HG03342 (cell line): ENCODE results near the gene PITPNM2.

Source experiments
- ATAC-seq: cut with Tn5 transposase; IDR thresholded peaks from one replicate; pipeline ENCODE4 v1.9.1; 2021; ENCODE audit warnings: mild to moderate bottlenecking, moderate library complexity; ENCODE audit not compliant: unreplicated experiment

PITPNM2 gene

GRCh38 chr12:123145211-123145610, 5.7 kb downstream of the PITPNM2 start:
- no peak for ATAC-seq

GRCh38 chr12:123143736-123144461, 7.0 kb downstream of the PITPNM2 start:
- ATAC-seq = no peak

DNA sequence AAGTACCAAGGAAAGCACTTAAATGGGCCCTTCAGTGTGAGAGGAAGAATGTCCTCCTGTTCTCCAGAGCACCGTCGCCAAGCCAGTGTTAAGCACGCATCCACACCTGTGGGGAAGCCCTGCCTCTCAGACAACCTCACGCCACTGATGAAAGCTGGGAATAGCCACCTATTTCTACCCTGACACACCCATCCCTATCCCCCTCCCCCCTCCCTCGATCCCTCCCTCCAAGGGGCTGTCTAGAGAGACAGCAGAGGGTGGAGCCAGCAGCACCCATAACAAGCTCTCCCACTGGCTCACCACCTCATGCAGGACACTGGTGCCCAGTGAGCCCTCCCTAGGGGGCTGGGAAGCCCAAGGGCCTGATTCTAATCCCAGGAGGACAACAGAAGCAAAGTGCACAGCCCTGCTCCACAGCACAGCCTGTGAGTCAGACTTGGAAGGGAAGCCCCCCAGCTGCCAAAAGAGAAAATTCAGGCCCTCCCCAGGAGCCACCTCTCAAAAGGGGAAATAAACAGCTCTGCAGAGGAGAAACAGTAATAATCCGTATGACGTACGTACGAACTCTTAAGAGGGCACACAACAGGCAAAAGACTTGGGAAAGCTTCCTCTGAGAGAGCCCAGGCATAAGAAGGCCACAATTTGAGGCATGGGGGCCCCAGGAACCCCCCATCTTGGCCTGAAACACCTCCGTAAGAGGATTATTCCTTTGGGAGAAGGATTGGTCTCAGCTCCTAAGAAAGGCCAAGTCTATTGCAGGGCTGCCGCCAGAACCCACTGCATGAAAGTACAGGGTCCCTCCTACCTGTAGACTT, 7.8 kb downstream of the PITPNM2 start:
- no peak for ATAC-seq

- ATAC-seq = no peak
Measured at GRCh38 chr12:123142518-123142840, 8.4 kb downstream of the PITPNM2 start.

- no peak for ATAC-seq
Measured at GRCh38 chr12:123141615-123142517, 9.0 kb downstream of the PITPNM2 start.

DNA sequence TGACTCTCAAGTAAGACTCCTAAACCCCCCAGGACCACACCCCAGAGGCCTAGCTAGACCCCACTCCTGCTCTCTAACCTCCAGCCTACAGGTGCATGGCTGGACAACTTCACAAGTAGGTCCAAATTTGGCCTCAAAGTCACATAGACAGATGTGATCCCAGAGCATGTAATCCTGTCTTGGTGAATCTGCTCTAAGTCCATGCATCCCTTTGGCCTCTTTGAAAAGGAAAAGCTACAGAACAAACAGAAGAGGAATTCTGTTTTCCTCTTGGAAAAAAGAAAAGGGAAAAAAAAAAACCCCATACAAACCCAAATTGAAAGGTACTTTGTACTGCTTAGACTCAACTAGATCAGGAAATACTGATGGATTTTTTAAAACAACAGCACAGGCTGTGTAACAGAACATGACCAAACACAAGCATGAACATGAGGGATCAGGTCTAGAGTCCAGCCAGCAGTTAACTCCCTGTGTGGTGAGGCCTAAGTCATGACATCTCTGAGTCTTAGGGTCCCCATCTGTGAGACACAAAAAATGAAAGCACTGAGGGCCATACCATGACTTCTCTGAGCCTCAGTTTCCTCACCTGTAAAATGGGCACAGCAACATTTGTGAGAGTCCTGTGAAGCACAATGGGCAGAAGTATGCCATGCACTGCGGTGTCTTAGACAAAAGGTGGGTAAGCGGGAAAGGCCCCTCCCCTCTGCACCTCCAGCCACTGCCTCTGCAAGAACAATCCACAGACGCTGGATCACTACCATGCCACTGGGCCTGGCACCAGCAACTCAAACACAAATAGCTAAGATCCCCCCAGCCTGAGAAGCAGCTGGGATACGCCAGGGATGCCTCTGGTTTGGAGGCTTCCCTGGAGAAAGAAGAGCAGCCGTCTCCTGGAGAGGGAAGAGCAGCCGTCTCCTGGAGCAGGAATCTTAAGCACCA, 9.9 kb downstream of the PITPNM2 start:
- no peak for ATAC-seq

DNA sequence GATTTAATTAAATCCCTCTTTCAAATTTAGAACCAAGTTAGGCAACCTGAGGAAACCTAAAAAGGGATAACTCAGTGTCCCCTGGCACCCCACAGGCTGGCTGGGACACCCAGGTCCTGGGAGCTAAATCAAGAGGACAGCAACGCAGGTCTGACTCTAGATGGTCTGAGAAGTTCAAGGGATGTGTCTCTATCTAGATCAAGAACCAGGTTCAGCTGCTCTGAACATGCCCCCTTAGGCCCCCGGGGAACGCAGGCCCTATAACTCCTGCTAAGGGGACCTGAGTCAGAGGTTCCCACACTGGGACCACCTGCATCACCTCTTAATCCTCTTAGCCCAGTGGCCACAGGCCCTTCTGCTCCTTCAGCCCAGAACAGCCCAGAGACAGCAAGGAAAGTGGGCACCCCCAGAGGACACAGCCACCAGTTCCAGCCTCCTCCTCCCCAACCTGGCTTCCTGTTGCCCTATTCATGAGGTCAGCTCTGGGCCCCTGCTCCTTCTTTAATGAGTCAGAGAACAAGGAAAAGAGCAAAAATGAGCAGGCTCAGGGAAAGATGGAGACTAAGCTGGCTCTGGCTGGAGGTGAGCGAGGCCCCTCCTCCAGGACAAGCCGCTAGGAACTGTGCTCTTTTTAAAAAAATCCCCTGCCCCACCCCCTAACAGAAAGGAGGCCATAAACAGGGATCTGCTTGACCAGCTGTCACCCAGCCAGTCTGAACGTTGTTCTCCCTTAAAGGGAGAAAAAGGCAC, 10.8 kb downstream of the PITPNM2 start:
- no peak for ATAC-seq

DNA sequence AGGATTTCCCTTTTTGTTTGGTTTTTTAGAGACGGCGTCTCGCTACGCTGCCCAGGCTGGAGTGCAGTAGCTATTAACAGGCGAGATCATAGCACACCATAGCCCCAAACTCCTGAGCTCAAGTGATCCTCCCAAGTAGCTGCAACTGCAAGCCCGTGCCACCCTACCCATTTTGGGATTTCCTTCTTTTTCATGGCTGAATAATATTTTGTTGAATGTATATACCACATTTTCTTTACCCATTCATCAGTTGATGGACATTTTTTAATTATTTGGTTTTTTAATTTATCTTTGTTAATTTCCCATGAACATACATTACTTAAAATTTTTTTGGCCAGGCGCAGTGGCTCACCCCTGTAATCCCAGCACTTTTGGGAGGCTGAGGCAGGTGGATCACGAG, 15.2 kb downstream of the PITPNM2 start:
- ATAC-seq = no peak

DNA sequence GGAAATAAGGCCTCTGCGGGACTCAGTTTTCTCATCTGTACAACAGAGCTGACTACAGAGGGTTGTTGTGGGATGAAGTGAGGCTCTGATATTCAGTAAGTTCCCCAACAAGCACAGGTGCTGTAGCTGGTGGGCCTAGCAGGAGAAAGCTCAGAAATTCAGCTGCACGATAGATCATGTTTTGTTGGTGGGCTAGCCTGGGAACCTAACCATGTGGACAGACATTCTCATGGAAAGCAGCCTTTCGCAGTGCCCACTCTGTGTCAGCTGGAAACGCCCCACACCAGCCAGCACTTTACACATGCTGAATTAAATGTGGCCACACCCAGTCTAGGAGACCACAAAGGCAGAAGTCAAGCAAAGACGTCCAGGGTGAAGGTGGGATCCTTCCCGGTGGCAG, 16.1 kb downstream of the PITPNM2 start:
- ATAC-seq = no peak

DNA sequence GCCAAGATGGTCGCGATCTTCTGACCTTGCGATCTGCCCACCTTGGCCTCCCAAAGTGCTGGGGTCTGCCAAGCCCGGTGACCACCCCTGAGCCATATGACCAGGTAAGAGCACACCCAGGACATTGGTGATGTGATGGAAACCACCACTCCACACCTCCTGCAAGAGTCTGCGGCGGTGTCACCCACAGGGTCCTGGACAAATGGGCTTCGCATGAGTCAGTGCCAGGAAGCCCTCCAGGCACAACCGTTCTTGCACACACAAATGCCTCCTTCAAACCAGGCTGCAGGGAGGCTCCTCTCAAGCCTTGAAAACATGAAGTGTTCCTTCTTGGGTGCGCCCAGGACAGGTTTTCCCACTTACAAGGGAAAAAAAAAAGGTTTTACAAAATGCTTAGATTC, 16.6 kb downstream of the PITPNM2 start:
- no peak for ATAC-seq

DNA sequence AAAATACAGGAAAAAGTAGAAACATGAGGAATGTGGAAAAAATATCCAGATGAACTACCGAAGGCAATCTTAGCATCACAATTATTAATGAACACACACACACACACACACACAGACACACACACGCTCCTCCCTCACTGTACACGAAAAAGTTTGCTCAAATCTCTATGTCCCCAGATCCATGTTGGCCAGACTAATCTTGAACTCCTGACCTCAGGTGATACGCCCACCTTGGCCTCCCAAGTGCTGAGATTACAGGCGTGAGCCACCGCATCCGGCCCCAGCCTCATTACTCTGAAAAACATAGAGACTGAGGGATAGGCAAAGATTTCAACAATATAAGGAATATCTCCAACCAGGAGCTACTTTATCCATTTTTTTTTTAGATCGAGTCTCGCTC, 17.2 kb downstream of the PITPNM2 start:
- no peak for ATAC-seq

DNA sequence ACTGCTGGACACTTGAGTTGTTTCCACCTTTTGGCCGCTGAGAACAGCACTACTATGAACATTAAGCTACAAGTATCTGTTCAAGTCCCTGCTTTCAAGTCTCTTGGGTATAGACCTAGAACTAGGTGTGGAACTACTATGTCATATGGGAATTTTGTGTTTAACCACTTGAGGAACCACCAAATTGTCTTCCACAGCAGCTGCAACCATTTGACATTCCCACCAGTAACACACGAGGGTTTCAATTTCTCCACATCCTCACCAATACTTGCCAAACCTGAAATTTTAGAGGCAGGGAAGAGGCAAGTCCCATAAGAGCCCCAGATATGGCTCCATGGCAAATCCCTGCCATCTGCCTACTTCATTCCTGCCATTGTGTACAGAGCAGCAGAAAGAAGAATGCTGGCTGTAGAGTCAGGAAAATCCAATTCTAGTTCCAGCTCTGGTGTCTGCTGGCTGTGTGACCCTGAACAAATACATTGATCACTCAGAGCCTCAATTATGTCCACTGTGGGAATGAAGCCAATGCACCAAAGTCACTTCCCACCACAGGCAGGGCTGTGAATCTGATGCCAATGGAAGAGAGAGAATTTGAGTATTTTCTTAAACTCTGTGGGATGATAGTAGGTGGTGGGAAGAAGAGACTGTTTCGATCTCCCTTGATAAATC, 17.8 kb downstream of the PITPNM2 start:
- ATAC-seq = no peak

GRCh38 chr12:123131879-123132402, 18.9 kb downstream of the PITPNM2 start:
- no peak for ATAC-seq

DNA sequence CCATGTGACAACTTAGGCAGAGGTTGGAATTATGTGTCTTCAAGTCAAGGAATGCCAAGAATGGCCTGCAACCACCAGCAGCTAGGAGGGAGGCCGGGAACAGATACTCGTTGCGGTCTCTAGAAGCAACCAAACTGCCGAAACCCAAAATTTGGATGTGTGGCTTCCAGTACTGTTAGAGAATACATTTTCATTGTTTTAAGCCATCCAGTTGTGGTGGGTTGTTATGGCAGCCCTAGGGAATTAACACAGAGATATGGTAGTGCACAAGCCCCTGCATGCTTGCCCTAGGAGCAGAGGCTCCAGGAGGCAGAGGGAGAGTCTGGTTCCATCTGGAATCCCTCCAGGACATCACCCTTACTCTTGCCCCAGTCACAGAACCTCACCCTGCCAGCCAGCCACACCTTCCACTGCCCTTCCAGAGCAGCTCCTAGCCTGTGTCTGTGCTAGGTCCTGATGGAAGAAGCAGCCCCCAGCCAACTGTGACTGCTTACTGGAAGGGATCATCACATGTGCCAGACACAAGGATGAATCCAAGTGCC, 19.5 kb downstream of the PITPNM2 start:
- no peak for ATAC-seq

DNA sequence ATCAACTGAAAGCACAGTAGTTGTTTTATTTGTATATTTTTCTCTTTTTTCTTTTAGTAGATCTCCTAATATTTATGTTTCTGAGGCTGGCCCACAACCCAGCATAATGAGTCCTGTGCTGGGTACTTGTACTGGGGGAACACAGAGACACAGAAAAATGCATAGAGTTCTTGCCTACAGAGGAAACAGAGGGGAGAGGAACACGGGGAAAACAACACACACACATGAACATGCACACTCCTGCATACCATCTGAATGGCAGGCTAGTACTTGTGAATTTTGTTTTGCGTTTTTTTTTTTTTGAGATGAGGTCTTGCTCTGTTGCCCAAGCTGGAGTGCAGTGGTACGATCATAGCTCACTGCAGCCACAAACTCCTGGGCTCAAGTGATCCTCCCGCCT, 21.3 kb downstream of the PITPNM2 start:
- ATAC-seq = no peak

DNA sequence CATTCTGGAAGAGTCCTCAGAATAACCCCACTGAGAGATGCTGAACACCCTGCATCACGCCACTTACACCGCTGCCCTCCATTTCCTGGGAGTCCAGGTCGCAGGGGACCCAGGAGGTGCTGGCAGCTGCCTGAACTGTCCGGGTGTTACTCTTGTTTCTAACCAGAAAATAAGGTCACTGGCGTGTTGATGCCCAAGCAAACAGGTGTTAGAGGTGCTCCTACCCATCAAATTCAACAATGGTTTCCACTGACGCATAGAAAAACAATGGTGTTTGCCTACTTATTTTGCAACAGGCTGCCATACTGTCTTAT, 23.8 kb downstream of the PITPNM2 start:
- ATAC-seq = no peak

DNA sequence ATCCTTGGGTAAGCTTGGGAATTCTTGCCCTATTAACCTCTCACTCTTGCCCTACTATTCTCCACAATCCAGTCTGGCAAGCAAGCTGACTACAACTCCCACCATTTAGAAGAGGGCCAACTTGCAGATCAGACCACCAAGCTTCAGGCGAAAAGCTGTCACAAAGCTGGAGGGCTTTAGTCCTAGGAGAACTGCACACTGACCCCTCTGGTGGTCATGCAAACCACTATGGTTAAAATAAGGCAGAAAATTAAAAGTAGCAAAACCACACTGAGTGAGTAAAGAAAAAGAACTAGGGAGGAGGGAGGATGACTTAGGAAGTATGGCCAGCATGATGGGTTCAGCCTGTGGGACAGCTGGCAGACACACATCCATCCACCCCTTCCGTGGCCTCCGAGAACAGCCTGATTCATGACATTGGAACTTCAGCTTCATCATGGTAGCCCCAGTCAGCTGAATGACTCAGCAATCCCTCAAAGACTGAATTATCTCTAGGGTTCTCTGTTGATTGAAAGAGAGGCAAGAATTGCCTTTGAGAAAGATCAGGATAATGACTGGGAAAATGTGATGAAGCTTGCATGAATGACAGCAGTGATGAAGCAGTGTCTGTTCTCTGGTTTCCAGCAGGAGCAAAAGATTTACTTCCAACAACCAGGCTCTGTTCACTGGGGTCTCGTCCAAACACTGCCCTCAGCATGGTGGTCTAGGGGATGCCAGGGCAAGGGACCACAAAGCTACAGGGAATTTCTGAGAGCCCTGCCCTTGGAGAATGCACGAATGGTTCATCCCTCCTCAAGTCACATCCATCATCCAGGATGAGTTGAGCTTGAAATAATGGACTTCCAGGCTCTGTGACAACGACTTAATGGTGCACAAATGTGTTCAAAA, 24.4 kb downstream of the PITPNM2 start:
- no peak for ATAC-seq

GRCh38 chr12:123122626-123123025, 28.3 kb downstream of the PITPNM2 start:
- ATAC-seq = no peak
